Measurements from ENCODE around the gene ARHGAP10.

Gene ARHGAP10

GRCh38 chr4:147821555-147821954 lies 89.7 kb downstream of the ARHGAP10 start:
- TF ChIP-seq, protein P1, sequence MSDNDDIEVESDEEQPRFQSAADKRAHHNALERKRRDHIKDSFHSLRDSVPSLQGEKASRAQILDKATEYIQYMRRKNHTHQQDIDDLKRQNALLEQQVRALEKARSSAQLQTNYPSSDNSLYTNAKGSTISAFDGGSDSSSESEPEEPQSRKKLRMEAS (IDR thresholded peaks at IDR 0.05), result no peak
- TF ChIP-seq REST (IDR thresholded peaks at IDR 0.05; ENCODE audit: low read depth) (no peak), USF1 (IDR thresholded peaks at IDR 0.05) (no peak), YY1 (IDR thresholded peaks at IDR 0.05; ENCODE audit: low read depth) (no peak), FOXM1 (IDR thresholded peaks at IDR 0.05; ENCODE audit: borderline replicate concordance, low read depth) (no peak), TAF1 (IDR thresholded peaks at IDR 0.05; ENCODE audit: low read depth) (no peak), TCF12 (IDR thresholded peaks at IDR 0.05; ENCODE audit: low read depth) (no peak), TEAD4 (IDR thresholded peaks at IDR 0.05) (no peak), EP300 (IDR thresholded peaks at IDR 0.05; ENCODE audit: borderline replicate concordance) (no peak), ZBTB7A (IDR thresholded peaks at IDR 0.05; ENCODE audit: low read depth) (no peak), RAD21 (IDR thresholded peaks at IDR 0.05; ENCODE audit: low read depth) (no peak), EGR1 (IDR thresholded peaks at IDR 0.05) (no peak), NFIC (IDR thresholded peaks at IDR 0.05) (no peak), CREB1 (IDR thresholded peaks at IDR 0.05; ENCODE audit: low read depth) (no peak), CEBPB (IDR thresholded peaks at IDR 0.05) (no peak)

DNA sequence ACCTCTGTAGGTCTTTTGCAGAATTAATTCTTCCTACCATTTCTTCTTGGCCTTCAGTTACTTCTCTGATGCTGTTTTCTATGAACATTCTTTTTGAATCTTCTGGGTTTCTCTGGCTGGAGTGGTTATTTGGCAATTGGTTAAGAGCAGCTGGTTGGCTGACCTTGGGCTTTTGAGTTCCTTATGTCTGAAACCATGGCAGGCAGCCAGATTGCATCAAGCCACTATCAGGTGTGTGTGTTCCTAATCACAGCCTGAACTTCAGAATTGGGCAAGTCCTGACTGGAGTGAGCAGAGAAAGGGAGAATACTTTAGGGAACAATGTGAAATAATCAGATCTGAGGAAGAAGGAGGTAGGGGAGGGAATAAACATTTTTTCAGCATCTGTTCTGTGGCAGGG lies 90.2 kb downstream of the ARHGAP10 start:
- TF ChIP-seq NFIC (IDR thresholded peaks at IDR 0.05) (peak; percentile 21; the same call in 1 of the 2 replicates), YY1 (IDR thresholded peaks at IDR 0.05; ENCODE audit: low read depth) (no peak)

- no peak for TF ChIP-seq EP300 (IDR thresholded peaks at IDR 0.05; ENCODE audit: borderline replicate concordance)
Observed at GRCh38 chr4:147823130-147823529, 91.2 kb downstream of the ARHGAP10 start.

DNA sequence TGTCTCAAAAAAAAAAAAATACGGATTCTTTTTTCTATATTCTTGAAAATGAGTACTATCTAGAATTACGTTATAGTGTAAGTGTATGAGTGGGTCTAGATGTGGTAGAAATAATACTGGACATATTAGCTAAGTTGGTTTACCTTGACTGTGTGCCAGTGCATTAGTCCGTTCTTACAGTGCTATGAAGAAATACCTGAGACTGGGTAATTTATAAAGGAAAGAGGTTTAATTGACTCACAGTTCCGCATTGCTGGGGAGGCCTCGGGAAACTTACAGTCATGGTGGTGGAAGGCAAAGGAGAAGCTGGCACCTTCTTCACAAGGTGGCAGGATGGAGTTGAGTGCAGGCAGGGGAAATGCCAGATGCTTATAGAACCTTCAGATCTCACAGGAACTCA lies 92.4 kb downstream of the ARHGAP10 start:
- TF ChIP-seq CEBPB (IDR thresholded peaks at IDR 0.05) (no peak), TCF12 (IDR thresholded peaks at IDR 0.05; ENCODE audit: low read depth) (no peak), NFIC (IDR thresholded peaks at IDR 0.05) (no peak), REST (IDR thresholded peaks at IDR 0.05; ENCODE audit: low read depth) (no peak), TAF1 (IDR thresholded peaks at IDR 0.05; ENCODE audit: low read depth) (no peak), CREB1 (IDR thresholded peaks at IDR 0.05; ENCODE audit: low read depth) (no peak), YY1 (IDR thresholded peaks at IDR 0.05; ENCODE audit: low read depth) (no peak)

- TF ChIP-seq EP300 (IDR thresholded peaks at IDR 0.05; ENCODE audit: borderline replicate concordance) (no peak), REST (IDR thresholded peaks at IDR 0.05; ENCODE audit: low read depth) (no peak), USF1 (IDR thresholded peaks at IDR 0.05) (no peak), TEAD4 (IDR thresholded peaks at IDR 0.05) (no peak), CREB1 (IDR thresholded peaks at IDR 0.05; ENCODE audit: low read depth) (no peak), TCF12 (IDR thresholded peaks at IDR 0.05; ENCODE audit: low read depth) (no peak), CEBPB (IDR thresholded peaks at IDR 0.05) (no peak), RAD21 (IDR thresholded peaks at IDR 0.05; ENCODE audit: low read depth) (no peak), NFIC (IDR thresholded peaks at IDR 0.05) (no peak), ZBTB7A (IDR thresholded peaks at IDR 0.05; ENCODE audit: low read depth) (no peak), FOXM1 (IDR thresholded peaks at IDR 0.05; ENCODE audit: borderline replicate concordance, low read depth) (no peak), TAF1 (IDR thresholded peaks at IDR 0.05; ENCODE audit: low read depth) (no peak), EGR1 (IDR thresholded peaks at IDR 0.05) (no peak), YY1 (IDR thresholded peaks at IDR 0.05; ENCODE audit: low read depth) (no peak)
- TF ChIP-seq, protein P1 (IDR thresholded peaks at IDR 0.05), result no peak
Observed at GRCh38 chr4:147824884-147825283, 93.0 kb downstream of the ARHGAP10 start.
